ENCODE measurements around the gene N4BP2L2. TPM values are rescaled to one million over a fixed set of nuclear protein-coding genes. Genes with fewer than 3 reads are reported as not detected.
"Not testable (repeated sequence)": the region's sequence is repeated elsewhere in the genome, so short reads cannot be mapped to it uniquely, and the experiment has no call there.

Gene N4BP2L2
- 100 to 1,000 TPM; 167 to 223 (median 174) TPM for polyA plus RNA-seq (ENCODE audit: insufficient read length in 4 of 4)

DNA sequence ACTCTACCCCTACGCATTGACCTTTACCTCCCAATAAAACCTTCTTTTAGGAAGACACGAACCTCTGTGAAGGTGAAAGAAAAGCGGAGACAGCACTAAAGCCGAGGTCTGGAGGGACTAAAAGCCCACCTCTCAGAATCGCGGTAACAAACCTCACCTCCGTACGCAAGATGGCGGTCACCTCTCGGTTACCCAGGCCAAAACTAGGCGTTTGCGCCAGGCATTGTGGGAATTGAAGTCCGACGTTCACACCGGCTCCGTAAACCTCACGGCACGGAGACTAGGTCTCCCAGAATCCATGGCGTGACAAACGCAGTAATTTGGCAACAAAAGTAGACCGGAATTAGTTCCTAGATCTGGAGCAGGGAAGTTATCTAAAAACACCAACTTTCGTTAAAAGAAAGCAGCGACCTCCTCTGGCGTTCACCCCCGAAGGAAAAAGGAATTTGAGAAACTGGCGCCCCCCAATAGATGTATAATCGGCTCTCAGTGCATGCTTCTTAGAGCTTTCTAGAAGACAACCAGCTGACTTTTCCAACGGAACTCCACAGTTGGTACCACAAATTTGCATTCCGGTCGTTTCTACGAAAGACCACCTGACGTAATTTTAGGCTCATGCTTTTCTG is at the start of gene N4BP2L2:
TSS of gene N4BP2L2 (minus strand) at position 175 of the 626 bp plus-strand sequence. CDS start 1,768 bp downstream, outside the sequence.
- DNase-seq (ENCODE audit: low read depth in 4 of 4, low spot score in 3 of 4), result peak; percentile 96 to 98 (median 97)

DNA sequence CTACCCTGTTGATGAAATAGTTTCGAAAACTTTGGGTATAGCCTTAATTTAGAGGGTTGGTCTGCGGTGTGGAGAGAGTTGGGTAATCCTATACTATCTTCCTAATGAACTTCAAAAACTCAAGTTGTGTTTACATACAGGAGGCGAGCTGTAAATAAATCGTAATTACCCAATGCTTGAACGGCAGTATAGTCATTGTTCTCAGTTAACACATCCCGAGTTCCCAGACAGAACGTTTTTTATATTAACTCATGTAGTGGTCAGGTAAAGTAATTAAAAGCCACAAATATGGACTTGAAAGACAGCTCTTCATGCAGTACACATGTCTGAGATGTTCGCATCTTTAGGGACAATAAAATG is 49.2 kb upstream of the N4BP2L2 start:
- no peak for DNase-seq (ENCODE audit: low read depth in 4 of 4, low spot score in 3 of 4)

DNA sequence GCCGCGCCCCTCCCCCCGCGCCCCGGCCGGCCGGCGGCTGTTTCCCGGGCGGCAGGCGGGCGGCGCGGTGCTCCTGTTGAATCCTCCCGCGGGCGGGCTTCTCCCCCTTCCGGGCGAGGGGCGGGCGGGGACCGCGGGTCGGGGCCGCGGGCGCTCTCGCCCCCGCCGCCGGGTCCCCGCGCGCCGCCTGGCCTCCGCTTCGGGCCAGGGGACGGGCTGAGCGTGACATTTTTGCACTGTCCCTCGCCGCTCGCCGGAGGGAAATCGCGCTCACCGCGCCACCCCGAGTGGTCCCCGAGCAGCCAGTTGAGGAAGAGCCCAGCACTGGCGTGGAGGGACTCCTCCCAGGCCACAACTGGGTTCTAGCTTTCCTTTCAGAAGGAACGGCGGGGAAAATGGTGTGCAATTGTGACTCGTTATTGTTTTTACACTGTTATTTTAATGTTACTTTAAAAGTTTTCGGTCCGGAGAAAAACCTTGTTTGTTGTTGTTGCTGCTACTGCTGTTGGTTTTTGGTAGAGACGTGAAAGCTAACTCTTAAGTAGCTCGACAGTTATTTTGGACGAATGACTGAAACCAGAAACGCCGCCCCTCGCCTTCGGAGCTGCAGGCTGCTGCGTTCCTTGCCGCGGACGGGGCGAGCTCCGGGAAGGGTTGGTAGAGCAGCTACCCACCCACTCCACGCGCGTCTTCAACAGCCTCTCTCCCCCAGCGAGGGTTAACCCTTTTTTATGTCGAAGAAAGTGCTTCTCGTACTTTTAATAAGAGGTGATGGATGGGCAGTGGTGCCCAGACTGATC is 48.6 kb upstream of the N4BP2L2 start:
- no peak for DNase-seq (ENCODE audit: low read depth in 4 of 4, low spot score in 3 of 4)

DNA sequence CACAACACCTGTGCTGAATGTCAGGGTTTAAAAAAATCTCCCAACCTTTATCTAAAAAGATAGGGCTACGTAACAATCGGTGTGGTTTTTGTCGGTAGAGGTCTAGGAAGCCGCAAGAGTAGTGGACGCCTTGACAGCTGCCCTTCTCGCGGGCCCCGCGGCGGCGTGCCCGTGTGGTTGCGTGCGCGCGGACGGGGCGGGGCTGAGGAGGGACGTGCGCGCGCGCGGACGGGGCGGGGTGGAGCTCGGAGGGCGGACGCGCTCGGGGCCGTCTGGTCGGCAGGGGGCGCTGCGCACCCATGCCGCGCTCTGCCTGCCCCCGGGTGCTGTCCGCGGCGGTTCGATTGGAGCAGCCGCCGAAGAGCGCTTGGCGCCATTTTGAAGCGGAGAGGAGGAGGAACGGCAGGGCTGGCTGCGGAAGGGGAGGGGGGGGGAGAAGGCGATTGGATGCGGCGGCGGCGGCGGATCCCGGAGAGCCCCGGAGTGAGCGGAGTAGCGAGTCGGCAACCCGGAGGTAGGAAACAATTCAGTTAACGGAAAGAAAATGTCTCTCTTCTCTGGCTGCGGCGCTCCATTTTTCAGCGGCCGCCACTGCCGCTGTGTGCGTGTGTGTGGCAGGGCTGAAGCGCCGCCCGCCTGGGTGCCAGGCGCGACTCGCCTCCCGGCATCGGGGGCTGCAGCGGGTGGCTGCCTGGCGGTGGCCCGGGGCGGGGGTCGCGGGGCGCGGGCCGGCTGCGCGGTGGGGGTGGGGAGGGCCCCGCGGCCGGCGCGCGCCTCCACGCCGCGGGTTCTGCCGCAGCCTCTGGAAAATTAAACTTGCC is 47.7 kb upstream of the N4BP2L2 start, which contains the start of gene PDS5B:
TSS of gene PDS5B (plus strand) at position 373 of the 821 bp plus-strand sequence. CDS start 62,321 bp downstream, outside the sequence.
- DNase-seq (ENCODE audit: low read depth in 4 of 4, low spot score in 3 of 4), result peak in 3 of 4 donors; percentile 86 to 91 (median 87)

DNA sequence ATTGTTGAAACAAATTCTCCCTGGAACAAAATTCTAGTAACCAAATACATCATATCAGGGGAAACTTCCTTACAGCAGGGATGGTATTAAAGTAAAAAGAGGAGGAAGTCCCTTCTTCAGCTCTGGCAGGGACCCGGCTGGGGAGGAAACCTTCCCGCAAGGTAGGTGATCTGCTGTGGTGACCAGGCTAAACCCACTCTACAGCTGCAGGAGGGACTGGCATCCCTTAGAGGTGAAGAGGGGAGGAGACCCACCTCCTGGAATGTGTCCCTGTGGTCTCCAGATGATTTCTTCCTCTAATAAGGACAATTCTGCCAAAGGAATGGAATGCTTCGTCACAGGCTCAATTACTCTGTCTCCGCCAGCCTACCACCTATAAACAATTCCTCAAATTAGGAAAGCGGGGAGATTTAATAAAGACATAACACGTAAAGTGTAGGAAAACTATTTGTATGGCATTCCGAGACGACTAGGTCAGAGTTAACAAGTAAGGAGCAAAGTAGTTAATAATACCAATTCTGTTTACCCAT is 47.0 kb upstream of the N4BP2L2 start:
- DNase-seq (ENCODE audit: low read depth in 4 of 4, low spot score in 3 of 4), result no peak

DNA sequence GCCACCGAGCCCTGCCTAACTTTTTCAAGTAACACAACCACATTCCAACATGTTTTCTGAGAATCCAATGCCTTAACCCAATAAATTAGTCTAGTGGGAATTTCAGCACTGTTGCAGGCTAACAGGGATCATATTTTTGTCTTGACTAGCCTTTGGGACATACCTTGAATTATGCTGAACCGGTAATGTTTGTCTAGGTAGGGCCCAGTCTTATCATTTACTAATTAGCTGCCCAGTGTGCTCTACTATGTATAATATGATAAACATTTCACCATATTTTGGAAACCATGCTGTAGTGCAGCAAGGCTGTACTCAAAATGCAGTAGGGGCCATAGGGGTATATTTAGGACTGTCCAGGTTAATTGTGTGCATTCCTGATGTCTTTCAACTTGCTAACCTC is 44.4 kb upstream of the N4BP2L2 start:
- no peak for DNase-seq (ENCODE audit: low read depth in 4 of 4, low spot score in 3 of 4)

DNA sequence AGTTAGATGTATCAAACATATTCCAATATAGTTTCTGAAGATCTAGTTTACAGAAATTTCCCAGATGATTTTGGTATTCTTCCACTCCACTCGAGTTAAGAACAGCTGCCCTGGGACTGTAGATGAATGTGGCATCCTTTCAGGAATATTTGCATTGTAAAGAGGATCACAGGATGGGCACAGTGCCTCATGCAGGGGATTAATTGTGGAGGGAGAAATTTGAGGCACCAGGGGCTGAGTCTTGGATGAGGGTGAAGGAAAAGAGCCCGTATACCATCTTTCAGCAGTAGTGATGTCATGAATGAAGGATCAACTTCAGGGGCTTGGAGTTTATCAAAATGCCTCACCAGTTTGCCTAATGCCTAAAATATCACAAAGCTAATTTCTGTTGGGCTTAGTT is 43.7 kb upstream of the N4BP2L2 start:
- DNase-seq (ENCODE audit: low read depth in 4 of 4, low spot score in 3 of 4), result no peak

DNA sequence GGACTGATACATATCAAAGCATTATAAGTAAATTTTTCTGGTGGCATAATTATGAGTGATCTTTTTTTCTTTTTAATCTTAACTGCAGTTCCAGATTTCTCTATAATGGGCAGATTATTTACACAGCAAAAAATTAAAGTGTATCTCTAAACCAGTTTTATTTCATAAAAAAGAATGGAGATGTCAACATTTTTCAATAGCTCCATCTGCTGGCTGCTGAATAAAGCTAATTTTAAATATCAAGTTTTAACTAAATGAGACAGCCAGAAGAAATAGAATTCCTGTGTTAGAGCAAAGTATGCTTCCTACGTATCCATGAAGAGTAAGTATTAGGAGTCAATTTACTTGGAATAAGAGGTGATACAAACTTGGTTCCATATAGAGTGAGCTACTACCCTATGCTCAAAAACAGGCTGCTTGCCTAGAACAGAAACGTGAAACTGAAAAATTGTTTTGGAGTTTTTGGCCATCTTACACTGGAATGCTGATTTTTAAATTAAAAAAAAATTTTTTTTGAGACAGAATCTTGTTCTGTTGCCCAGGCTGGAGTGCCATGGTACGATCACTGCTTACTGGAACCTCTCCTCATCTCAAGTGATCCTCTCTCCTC is 42.7 kb upstream of the N4BP2L2 start:
- DNase-seq (ENCODE audit: low read depth in 4 of 4, low spot score in 3 of 4), result no peak

DNA sequence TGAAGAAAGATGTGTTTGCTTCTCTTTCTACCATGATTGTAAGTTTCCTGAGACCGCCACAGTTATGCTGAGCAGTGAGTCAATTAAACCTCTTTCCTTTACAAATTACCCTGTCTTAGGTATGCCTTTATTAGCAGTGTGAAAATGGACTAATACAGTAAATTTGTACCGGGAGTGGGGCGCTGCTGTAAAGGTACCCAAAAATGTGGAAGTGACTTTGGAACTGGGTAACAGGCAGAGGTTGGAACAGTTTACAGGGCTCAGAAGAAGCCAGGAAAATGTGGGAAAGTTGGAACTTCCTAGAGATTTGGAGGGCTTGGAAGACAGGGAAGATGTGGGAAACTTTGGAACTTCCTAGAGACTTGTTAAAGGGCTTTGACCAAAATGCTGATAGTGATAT is 38.4 kb upstream of the N4BP2L2 start:
- no peak for DNase-seq (ENCODE audit: low read depth in 4 of 4, low spot score in 3 of 4)

DNA sequence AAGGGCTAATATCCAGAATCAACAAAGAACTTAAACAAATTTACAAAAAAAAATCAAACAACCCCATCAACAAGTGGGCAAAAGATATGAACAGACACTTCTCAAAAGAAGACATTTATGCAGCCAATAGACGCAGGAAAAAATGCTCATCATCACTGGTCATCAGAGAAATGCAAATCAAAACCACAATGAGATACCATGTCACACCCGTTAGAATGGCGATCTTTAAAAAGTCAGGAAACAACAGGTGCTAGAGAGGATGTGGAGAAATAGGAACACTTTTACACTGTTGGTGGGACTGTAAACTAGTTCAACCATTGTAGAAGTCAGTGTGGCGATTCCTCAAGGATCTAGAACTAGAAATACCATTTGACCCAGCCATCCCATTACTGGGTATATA is 37.1 kb upstream of the N4BP2L2 start:
- not testable (repeated sequence) for DNase-seq (ENCODE audit: low read depth in 4 of 4, low spot score in 3 of 4)

DNA sequence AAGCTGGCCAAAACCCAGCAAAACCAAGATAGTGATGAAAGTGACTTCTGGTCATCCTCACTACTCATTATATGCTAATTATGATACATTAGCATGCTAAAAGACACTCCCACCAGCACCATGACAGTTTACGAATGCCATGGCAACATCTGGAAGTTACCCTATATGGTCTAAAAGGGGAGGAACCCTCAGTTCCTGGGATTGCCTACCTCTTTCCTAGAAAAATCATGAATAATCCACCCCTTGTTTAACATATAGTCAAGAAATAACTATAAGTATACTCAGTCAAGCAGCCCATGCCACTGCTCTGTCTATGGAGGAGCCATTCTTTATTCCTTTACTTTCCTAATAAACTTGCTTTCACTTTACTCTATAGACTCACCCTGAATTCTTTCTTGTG is 22.2 kb upstream of the N4BP2L2 start:
- DNase-seq (ENCODE audit: low read depth in 4 of 4, low spot score in 3 of 4), result not testable (repeated sequence)

DNA sequence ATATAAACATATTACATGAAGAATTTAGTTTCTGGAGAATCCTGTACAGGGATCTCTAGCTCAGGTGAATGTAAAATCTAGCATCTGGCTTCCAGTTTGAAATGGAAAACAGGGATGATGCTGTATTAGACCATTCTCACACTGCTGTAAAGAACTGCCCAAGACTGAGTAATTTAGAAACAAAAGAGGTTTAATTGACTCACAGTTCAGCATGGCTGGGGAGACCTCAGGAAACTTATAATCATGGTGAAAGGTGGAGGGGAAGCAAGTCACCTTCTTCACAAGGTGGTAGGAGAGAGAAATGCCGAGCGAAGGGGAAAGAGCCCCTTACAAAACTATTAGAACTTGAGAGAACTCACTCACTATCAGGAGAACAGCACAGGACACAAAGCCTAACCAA is 17.0 kb upstream of the N4BP2L2 start:
- DNase-seq (ENCODE audit: low read depth in 4 of 4, low spot score in 3 of 4), result no peak

DNA sequence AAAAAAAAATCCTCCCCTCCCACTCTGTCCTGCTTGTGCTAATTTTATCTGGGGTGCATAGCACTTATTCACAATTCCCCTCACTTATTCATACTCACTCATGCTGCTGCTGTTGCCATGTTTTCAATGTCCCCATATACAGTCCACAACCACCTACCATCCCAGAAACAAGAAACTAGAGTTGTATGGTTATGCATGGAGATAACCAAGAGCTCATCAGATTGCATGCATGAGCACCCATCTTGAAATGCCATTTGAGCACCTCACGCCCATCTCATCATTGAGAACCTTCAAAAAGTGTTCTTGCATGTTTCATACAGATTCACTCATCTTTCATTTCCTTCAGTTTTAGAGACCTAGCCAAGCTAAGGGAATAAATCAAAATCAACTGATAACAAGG is 15.1 kb upstream of the N4BP2L2 start:
- no peak for DNase-seq (ENCODE audit: low read depth in 4 of 4, low spot score in 3 of 4)

DNA sequence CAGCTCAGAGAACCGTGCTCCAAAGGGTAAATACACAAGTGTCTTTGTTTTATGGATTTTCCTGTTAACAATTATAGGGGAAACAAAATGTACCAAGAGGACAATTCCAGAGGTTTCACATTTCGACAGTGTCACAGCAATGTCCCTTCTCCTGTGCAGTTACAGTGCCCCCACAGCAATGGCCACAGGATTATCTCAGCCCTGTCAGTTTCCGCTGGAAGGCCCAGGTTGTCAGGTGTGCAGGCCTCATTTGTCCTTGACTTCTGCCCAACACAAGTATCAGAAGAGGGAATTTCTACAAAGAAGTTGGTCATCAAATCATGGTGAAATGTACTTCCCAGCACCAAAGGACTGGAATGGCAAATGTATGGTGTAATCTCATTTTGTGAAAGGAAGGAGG is 11.2 kb upstream of the N4BP2L2 start:
- no peak for DNase-seq (ENCODE audit: low read depth in 4 of 4, low spot score in 3 of 4)

DNA sequence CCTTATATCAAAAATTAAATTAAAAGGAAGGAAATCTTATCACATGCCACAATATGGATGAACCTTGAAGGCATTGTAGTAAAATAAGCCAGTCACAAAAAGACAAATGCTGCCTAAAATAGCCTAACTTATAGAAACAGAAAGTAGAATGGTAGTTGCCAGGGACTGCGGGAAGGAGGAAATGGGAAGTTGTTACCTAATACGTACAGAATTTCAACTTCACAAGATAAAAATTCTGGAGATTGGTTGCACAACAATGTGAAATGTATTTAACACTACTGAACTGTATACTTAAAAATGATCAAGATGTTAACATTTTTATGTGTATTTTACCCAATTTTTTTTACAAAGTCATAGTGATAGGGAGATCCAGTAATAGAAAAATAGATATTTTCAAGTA is 10.2 kb upstream of the N4BP2L2 start:
- no peak for DNase-seq (ENCODE audit: low read depth in 4 of 4, low spot score in 3 of 4)

DNA sequence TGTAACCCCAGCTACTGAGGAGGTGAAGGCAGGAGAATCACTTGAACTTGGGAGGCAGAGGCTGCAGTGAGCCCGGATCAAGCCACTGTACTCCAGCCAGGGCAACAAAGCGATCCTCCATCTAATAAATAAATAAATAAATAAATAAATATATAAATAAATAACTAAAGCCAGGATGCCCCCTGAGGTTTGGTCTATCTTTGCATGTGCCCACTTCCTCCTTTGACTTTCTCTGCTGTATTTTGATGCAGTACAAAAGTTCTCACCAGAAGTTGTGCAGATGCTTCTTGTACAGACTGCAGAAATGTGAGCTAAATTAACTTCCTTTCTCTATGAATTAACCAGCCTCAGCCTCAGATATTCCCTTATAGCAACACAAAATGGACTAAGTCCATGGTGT is 6.5 kb upstream of the N4BP2L2 start:
- no peak for DNase-seq (ENCODE audit: low read depth in 4 of 4, low spot score in 3 of 4)

DNA sequence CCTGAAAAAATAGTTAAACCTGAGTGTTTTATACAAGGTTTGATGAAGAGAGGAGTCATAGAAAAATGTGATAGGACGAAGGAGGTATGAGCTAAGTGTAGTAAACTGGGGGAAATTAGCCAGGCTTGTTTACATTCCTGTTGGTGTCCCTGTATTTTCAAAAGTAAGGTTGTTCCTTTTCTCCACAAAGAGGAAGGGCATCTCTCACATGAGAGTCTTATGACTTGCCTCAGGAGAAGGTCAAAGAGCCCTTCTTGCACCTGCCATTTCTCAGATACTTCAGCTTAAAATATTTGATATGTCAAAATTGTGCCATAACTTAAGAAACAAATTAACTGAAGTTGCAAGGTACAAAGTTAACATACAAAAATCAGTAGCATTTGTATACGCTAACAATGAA is 3.6 kb upstream of the N4BP2L2 start:
- no peak for DNase-seq (ENCODE audit: low read depth in 4 of 4, low spot score in 3 of 4)

DNA sequence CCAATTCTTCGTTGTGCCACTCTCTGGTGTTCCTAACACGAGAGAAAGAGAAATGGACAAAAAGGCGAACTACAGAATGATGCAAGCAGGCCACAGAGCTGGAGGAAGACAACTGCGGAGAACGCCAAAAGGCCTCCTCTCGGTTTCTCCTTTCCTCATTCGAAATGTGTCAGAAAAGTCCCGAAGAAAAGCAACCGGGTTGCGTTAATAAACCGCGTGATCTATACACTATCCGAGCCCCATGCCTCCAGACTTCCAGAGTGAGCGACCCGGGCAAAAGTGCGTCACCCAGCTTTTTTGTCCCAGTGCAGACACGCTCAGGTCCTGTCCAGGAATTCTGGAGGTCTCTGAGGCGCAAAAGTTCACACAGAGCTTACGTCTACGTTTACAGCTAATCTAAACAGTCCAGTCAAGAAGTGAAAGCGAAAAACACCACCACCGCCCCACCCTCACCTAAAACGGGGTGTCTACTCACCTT is 413 bp downstream of the N4BP2L2 start:
- peak in 1 of 4 donors; percentile 27 for DNase-seq (ENCODE audit: low read depth in 4 of 4, low spot score in 3 of 4)

DNA sequence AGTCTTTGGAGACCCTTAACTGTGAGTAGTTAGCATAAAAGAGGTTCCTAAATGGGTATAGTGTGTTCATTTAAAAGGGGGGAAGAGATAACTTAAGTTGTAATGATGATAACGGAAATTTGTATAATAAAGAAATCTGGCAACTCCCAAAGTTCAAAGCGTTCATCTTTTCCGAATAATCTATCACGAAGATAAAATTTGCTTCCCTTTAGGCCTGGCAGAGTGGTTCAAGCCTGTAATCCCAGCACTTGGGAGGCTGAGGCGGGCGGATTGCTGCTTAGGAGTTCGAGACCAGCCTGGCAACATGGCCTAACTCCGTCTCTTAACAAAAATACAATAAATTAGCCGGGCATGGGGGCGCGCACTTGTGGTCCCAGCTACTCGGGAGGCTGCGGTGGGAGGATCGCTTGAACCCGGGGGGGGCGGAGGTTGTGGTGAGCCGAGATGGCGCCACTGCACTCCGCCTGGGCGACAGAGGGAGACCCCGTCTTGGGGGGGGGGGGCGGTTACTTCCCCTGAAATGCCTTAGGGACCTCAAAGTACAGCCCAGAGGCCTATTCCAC is 934 bp downstream of the N4BP2L2 start:
- no peak for DNase-seq (ENCODE audit: low read depth in 4 of 4, low spot score in 3 of 4)

DNA sequence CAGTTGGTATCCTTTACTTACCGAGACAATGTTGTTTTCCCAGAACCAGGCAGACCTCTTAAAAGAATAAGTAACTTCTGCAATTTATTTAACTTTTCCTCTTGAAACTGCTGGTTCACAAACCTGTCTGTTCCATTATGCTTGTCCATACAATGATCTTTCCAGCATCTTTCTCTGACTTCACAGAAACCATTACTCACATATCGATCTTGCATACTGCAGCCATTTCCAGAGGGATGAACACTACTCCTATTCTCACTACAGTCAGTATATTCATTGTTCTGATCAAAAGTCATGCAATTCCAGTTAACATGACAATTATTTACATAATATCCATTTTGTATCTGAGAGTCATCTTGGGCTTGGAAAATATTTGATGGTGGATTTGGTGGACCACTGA is 2.8 kb downstream of the N4BP2L2 start:
- no peak for DNase-seq (ENCODE audit: low read depth in 4 of 4, low spot score in 3 of 4)

Data from left renal pelvis (tissue), 4 donors.